GM19099 (cell line): ENCODE results near the gene HSF4.

Experiments
- POLR2A ChIP-seq: IDR thresholded peaks from 3 replicates; pipeline ENCODE4 v1.6.1; 2011; ENCODE audit warnings: low read depth; ENCODE audit not compliant: insufficient read length; ENCODE audit errors: extremely low read depth

The HSF4 gene

GRCh38 chr16:67147437-67148140 lies 17.0 kb upstream of the HSF4 start:
- no peak for TF ChIP-seq POLR2A

GRCh38 chr16:67148221-67148620 lies 16.3 kb upstream of the HSF4 start:
- no peak for TF ChIP-seq POLR2A

DNA sequence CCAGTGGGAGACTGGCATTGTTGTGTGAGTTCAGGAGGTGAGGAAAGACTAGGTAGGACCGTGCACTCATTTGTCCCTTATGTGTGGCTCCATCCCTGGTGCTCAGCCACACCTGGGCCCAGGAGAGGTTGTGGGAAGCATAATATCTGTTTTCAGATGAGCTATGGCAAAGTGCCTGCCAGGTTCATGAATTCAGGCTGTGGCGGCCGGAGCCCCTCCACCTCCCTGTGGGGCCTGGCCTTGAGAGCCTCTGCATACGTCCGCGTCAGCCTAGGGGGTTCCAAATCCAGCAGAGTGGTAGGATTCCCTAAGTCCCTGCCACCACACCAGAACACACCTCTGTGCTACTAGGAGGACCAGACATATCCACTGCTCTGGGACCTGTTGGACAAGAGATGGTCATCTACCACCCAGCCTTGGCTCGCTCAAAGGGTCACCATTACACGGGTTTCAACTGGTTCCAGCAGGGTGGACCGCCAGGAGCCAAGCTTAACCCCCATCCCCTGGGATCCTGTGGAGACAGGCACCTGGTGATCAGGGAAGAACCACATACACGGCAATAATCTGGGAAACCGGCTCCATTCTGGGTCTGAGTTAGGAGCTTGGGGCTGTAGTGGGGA lies 15.8 kb upstream of the HSF4 start:
- TF ChIP-seq POLR2A, result no peak

DNA sequence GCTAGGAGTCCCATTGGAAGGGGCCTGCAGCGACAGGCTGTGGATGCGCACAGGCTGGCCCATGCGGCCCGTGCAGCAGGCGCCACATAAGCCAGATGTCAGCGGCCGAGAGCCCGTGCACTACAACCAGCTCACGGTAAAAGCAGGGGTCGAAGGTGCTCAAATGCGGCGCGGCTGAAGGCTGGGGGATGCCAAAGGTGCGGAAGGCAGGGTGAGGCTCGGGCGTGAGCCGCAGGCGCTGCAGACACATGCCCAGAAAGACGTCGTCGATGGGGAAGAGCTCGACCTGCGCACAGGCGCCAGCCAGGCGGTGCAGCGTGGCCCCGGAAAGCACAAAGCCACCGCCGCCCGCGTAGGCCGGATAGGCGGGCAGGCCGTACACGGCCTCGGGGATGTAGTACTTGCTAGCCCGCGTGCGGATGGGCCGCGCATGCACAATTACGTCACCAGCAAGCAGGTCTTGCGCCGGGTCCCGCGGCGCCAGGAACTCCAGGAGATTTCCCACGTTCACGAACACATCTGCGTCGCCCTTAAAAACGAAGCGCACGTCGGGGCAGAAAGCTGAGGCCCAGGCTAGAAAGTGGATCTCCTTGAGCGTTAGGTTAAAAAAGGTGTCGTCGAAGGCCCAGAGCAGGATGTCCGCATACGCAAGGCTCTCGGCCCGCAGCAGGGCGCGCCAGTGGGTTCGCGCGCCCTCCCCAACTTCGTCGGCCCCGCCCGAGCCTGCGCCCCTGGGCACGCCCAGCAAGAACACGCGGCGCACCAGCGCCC lies 15.1 kb upstream of the HSF4 start:
- no peak for TF ChIP-seq POLR2A

GRCh38 chr16:67150047-67150832 lies 14.3 kb upstream of the HSF4 start:
- no peak for TF ChIP-seq POLR2A

- TF ChIP-seq POLR2A, result peak; percentile 57
These were observed 13.6 kb upstream of the HSF4 start, which contains the start of gene B3GNT9 for GRCh38 chr16:67150833-67151396. TSS of gene B3GNT9 (minus strand) at chr16:67150998. CDS start at chr16:67150485, 513 bp downstream.

DNA sequence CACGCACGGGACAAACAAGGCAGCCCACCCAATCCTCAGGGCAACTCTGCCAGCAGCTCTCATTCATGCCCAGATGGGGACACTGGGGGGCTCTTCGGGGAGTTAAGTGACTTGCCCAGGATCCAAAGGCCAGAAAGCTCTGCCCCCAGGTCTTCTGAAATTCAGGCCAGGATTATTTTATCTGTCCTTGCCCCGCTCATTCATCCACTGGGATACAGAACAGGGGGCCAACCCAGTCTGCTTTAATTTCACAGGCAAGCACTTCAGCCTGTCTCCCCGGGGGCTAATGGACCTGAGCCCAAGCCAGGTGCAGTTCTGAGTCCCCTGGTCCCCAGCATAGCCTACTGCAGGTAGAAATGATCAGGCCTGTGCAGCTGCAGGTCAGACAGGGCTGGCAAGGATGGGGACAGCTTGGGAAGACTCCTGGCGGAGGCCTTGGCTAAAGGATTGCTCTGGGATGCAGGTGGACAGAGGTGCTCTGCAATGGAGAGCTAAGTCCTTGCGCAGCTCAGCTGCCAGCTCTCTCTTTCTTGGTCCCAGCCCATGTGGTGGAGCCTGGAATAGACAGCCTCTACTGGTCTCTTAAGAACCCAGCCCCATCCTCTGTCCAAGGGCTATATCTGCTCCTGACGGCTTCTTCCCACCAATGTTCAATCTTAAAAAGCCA lies 13.0 kb upstream of the HSF4 start:
- TF ChIP-seq POLR2A, result no peak

DNA sequence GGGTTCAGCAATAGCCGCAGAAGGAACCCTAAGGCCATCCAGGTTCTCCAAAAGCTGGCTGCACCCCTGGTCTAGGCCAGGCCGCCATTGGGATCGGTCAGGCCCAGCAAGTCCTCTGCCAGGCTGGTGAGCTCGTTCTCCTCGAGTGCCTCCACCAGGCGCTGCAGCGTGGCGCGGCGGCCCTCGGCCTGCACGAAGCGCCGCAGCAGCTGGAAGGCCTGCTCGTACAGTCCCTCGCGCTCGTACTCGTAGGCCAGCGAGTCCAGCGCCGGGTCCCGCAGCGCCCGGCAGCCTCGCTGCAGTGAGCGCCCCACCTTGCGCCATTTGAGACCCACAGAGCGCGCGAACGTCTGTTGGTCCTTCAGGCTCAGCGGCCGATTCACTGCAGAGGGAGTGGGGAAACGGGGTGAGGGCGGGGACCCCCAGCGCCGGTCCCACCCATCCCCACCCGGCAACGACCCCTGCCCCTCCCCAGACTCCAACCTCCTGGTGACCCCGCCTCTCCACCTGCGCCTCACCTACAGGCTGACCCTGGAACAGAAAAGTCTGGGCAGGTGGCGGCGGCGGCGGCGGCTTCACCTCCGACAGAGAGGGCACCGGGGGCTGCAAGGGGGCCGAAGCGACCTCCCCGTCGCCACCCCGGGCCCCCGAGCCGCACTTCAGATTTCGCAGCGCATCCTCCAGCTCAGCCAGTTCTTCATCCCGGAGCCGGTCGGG lies 9.8 kb upstream of the HSF4 start:
- TF ChIP-seq POLR2A, result no peak

GRCh38 chr16:67155295-67156142 lies 9.0 kb upstream of the HSF4 start:
- no peak for TF ChIP-seq POLR2A

DNA sequence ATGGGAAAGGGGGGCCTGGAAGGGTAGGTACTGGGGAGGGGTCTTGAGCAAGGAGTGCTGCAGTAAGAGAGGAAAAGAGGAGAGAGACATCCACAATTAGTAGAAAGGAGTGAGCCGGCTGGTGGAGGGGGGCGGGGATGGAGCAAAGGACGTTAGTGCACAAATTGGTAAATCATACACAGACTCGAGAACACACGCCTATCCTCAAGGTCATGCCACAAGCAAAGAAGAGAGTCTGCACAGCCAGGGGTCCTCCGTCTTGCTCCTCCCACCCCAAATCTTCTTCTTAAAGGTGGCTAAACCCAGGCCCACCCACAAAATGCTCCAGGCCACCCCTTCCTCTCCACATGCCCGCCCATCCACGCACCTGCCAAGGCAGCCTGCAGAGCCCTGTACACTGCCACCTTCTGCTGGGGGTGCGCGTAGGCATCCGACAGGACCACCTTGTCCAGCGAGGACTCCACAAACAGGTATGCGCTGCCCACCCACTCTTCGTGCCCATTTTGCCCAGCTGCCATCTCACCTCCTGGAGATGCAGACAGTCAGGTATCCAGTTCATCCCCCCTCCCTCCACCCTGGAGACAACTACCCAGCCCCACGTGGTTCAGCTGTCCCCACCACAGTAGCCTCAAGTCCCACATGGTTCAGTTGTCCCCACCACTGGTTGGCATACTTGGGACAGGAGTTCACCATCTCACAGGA lies 8.3 kb upstream of the HSF4 start:
- TF ChIP-seq POLR2A, result no peak

GRCh38 chr16:67157106-67157748 lies 7.3 kb upstream of the HSF4 start:
- no peak for TF ChIP-seq POLR2A
